Neural cell (in vitro differentiated cells): ENCODE data around the gene ATP2A2. TPM values are rescaled to one million over a fixed set of nuclear protein-coding genes. Genes with fewer than 3 reads are reported as not detected.

Experiments used
- H2AFZ ChIP-seq: fragments of 200-600, 300-800 bp; sonication (generic), shearing (Covaris generic); 2 replicates; pipeline ENCODE4 v1.6.0; 2014; ENCODE audit warnings: low read depth, mild to moderate bottlenecking, antibody characterized with exemption, low read length, moderate library complexity
- H3F3A ChIP-seq: fragments of 200-600 bp; shearing (Covaris generic); 2 replicates; pipeline ENCODE4 v1.6.1; 2016; ENCODE audit warnings: mild to moderate bottlenecking, moderate library complexity, mixed read lengths, antibody characterized with exemption, low read length; ENCODE audit not compliant: insufficient read depth, poor library complexity, severe bottlenecking
- H3K27ac ChIP-seq: fragments of 200-600, 300-800 bp; sonication (generic), shearing (Covaris generic); 2 replicates; pipeline ENCODE4 v1.5.1; 2014; ENCODE audit warnings: mild to moderate bottlenecking, low read length, moderate library complexity
- H3K27me3 ChIP-seq: fragments of 300-800, 200-600 bp; sonication (generic), shearing (Covaris generic); 2 replicates; pipeline ENCODE4 v1.6.0; 2014; ENCODE audit warnings: mild to moderate bottlenecking, low read depth, low read length, moderate library complexity; ENCODE audit not compliant: insufficient read depth
- H3K36me3 ChIP-seq: fragments of 300-800, 200-600 bp; sonication (generic), shearing (Covaris generic); 2 replicates; pipeline ENCODE4 v1.5.1; 2014; ENCODE audit warnings: mild to moderate bottlenecking, antibody characterized with exemption, low read length, moderate library complexity; ENCODE audit not compliant: insufficient read depth
- H3K4me2 ChIP-seq: fragments of 300-800, 200-600 bp; sonication (generic), shearing (Covaris generic); 2 replicates; pipeline ENCODE4 v1.6.0; 2014; ENCODE audit warnings: mild to moderate bottlenecking, low read length
- H3K4me3 ChIP-seq: fragments of 300-800, 200-600 bp; sonication (generic), shearing (Covaris generic); 2 replicates; pipeline ENCODE4 v1.5.1; 2014; ENCODE audit warnings: mild to moderate bottlenecking, low read length, moderate library complexity
- H3K79me2 ChIP-seq: fragments of 200-600 bp; shearing (Covaris generic); replicated peaks from 2 replicates; pipeline ENCODE4 v1.6.0; 2014; ENCODE audit warnings: mild to moderate bottlenecking, low read length, moderate library complexity; ENCODE audit not compliant: insufficient read depth
- H3K9ac ChIP-seq: fragments of 300-800, 200-600 bp; sonication (generic), shearing (Covaris generic); 2 replicates; pipeline ENCODE4 v1.6.1; 2016; ENCODE audit warnings: mild to moderate bottlenecking, low read length, mixed read lengths
- H3K9me2 ChIP-seq: fragments of 200-600 bp; shearing (Covaris generic); 2 replicates; pipeline ENCODE4 v1.6.1; 2016; ENCODE audit warnings: mild to moderate bottlenecking, low read length, mixed read lengths; ENCODE audit not compliant: insufficient read depth
- H3K9me3 ChIP-seq: fragments of 200-600, 300-800 bp; sonication (generic), shearing (Covaris generic); 2 replicates; pipeline ENCODE4 v1.6.1; 2016; ENCODE audit warnings: mild to moderate bottlenecking, mixed run types, low read length, moderate library complexity, mixed read lengths
- H4K20me1 ChIP-seq: fragments of 200-600 bp; shearing (Covaris generic); 2 replicates; pipeline ENCODE4 v1.6.1; 2016; ENCODE audit warnings: mild to moderate bottlenecking, mixed run types; ENCODE audit not compliant: insufficient read depth
- CTCF ChIP-seq: fragments of 450-650 bp; IDR thresholded peaks from 2 replicates; pipeline ENCODE4 v1.5.1; 2014; ENCODE audit warnings: antibody characterized with exemption, mild to moderate bottlenecking, moderate library complexity; ENCODE audit not compliant: poor library complexity, severe bottlenecking
- EP300 ChIP-seq: fragments of 450-650 bp; conservative IDR thresholded peaks from 2 replicates; pipeline ENCODE4 v1.6.1; 2014; ENCODE audit warnings: antibody characterized with exemption, mild to moderate bottlenecking, moderate library complexity; ENCODE audit not compliant: poor library complexity, severe bottlenecking
- EZH2 ChIP-seq: fragments of 200-600, 300-800 bp; shearing (Covaris generic), sonication (generic); IDR thresholded peaks from 2 replicates; pipeline ENCODE4 v1.6.1; 2014; ENCODE audit warnings: antibody characterized with exemption, low read length, borderline replicate concordance, mild to moderate bottlenecking; ENCODE audit not compliant: insufficient read depth, poor library complexity, severe bottlenecking
- MXI1 ChIP-seq: fragments of 450-650 bp; conservative IDR thresholded peaks from 2 replicates; pipeline ENCODE4 v1.6.1; 2014; ENCODE audit warnings: antibody characterized with exemption, mild to moderate bottlenecking; ENCODE audit not compliant: poor library complexity, severe bottlenecking
- POLR2AphosphoS5 ChIP-seq: IDR thresholded peaks from 2 replicates; pipeline ENCODE4 v1.6.1; 2012
- RAD21 ChIP-seq: fragments of 450-650 bp; conservative IDR thresholded peaks from 2 replicates; pipeline ENCODE4 v1.6.1; 2014; ENCODE audit warnings: antibody characterized with exemption, mild to moderate bottlenecking, moderate library complexity
- REST ChIP-seq: IDR thresholded peaks from 2 replicates; pipeline ENCODE4 v1.6.1; 2012; ENCODE audit warnings: borderline replicate concordance
- SMC3 ChIP-seq: fragments of 450-650 bp; conservative IDR thresholded peaks from 2 replicates; pipeline ENCODE4 v1.6.1; 2014; ENCODE audit warnings: antibody characterized with exemption, mild to moderate bottlenecking, moderate library complexity; ENCODE audit not compliant: poor library complexity
- TAF1 ChIP-seq: IDR thresholded peaks from 2 replicates; pipeline ENCODE4 v1.6.1; 2012; ENCODE audit warnings: low read depth
- polyA plus RNA-seq: library from polyadenylated mRNA; depleted of rRNA; stranded (reverse); fragments of >200 nt; gene quantifications from 2 replicates; pipeline ENCODE4 v1.2.3, GENCODE V29; 2014

The ATP2A2 gene
- polyA plus RNA-seq, 1 donor from 2014 or later, result 49.0 TPM

GRCh38 chr12:110344657-110345056 is 63.6 kb downstream of the ATP2A2 start:
- no peak for TF ChIP-seq REST
- TF ChIP-seq RAD21, result no peak
- no peak for TF ChIP-seq SMC3
- no peak for TF ChIP-seq CTCF
- no peak for TF ChIP-seq EP300
- TF ChIP-seq EZH2, result no peak
- no peak for TF ChIP-seq TAF1
- no peak for TF ChIP-seq MXI1
- no peak for TF ChIP-seq POLR2AphosphoS5
- H4K20me1 ChIP-seq, result no peaks in the 10 kb centered on the region
- H3K36me3 ChIP-seq, result peaks cover 6% of the 10 kb centered on the region

GRCh38 chr12:110345176-110345661 is 64.2 kb downstream of the ATP2A2 start:
- Histone ChIP-seq H3K27ac (no peak overlapping the region), H2AFZ (no peak overlapping the region), H4K20me1 (no peaks in the 10 kb centered on the region), H3K9me3 (no peaks in the 10 kb centered on the region), H3K4me3 (no peak overlapping the region), H3K9me2 (no peaks in the 10 kb centered on the region), H3F3A (no peaks in the 10 kb centered on the region), H3K27me3 (no peaks in the 10 kb centered on the region), H3K4me2 (no peak overlapping the region), H3K9ac (no peak overlapping the region), H3K79me2 (no peaks in the 10 kb centered on the region), H3K36me3 (peaks cover 6% of the 10 kb centered on the region)
- TF ChIP-seq TAF1 (no peak), CTCF (no peak), RAD21 (no peak), SMC3 (no peak), MXI1 (no peak), EZH2 (no peak), EP300 (no peak), REST (no peak), POLR2AphosphoS5 (no peak)

More at GRCh38 chr12:110344657-110345056, 63.6 kb downstream of the ATP2A2 start:
- no peaks in the 10 kb centered on the region for H3F3A ChIP-seq
- H3K4me3 ChIP-seq, result no peak overlapping the region
- H3K27ac ChIP-seq, result no peak overlapping the region
- no peak overlapping the region for H2AFZ ChIP-seq
- no peaks in the 10 kb centered on the region for H3K9me3 ChIP-seq
- no peaks in the 10 kb centered on the region for H3K27me3 ChIP-seq
- no peak overlapping the region for H3K9ac ChIP-seq
- H3K79me2 ChIP-seq, result no peaks in the 10 kb centered on the region
- no peak overlapping the region for H3K4me2 ChIP-seq
- no peaks in the 10 kb centered on the region for H3K9me2 ChIP-seq
